Coronary artery (tissue), 2 donors: ENCODE measurements around the gene SOS2.

Experiments used
- DNase-seq: peaks from one replicate; pipeline ENCODE4 v3.0.0-alpha.2; 2017; ENCODE audit warnings: low spot score
- H3K27ac ChIP-seq, 2 donors: fragments of 200-600 bp; sonication (generic); one replicate each; pipeline ENCODE4 v1.5.1; 2016 to 2019
- H3K4me3 ChIP-seq: fragments of 200-600 bp; sonication (generic); 2 replicates; pipeline ENCODE4 v1.5.1; 2016; ENCODE audit warnings: mild to moderate bottlenecking, moderate library complexity
- CTCF ChIP-seq: fragments of 200-600 bp; sonication (generic); IDR thresholded peaks from one replicate; pipeline ENCODE4 v1.5.1; 2019; ENCODE audit warnings: antibody characterized with exemption

The SOS2 gene

DNA sequence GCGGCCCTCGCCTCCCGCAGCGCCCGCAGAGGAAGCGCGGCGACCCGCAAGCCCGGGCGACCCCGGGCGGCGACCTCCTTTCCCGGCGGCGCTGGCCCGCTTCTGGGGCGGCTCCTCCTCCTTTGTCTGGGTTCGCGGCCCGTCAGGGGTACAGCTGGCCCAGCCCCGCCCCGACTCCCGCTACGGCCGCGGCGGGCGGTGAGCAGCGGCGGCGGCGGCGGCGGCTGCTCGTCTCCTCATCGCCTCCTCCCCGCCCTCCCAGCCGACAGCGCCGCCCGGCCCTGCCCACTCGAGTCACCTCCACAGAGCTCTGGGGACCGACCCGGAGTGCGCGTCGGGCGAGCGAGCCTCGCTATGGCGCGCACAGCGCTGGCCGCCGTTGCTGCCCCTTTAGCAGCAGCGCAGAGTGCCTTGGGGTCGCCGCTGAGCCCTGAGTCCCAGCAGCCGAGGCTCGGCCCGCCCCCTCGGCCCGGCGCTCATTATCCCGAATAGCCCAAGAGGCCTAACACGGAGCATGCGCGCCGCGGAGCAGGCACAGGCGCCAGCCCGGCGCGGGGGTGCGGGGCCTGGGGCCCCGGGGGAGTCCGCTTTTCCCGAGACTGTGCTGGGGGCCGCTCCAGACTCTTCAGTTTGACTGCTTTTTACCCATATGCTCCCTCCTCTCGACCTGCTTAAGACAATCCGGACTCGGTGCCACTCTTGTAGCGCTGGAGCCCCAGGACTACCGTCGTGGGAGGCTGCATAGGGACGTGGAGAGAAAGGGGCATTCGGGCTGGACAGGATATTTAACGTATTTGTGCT is at the start of gene SOS2:
TSS of gene SOS2 (minus strand) at position 104 of the 801 bp plus-strand sequence. CDS start 295 bp downstream, outside the sequence.
- DNase-seq: peak; percentile 91
- Histone ChIP-seq H3K27ac (peak within 1 kb of the TSS; percentile 96), H3K4me3 (peak within 1 kb of the TSS; percentile 84)
- TF ChIP-seq CTCF: no peak

- H3K27ac ChIP-seq: no peak overlapping the region
- TF ChIP-seq CTCF: no peak
Observed at GRCh38 chr14:50272498-50272897, 41.1 kb upstream of the SOS2 start.

DNA sequence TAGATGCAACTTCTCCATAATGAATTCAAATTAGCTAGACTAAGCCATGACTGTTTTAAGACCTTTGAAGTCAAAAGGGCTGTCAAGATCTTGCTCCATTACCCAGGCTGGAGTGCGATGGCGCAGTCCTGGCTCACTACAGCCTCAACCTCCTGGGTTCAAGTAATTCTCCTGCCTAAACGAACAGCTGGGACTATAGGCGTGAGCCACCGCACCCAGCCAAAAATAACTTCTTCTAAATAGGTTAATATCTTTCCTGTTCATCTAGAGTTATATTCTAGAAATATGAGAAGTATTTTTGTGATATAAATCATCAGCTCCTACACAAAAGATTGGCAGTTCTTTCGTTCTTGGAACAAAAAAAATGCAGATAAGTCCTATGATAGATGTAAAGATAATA is 39.6 kb upstream of the SOS2 start:
- H3K27ac ChIP-seq: no peak overlapping the region
- no peak overlapping the region for H3K4me3 ChIP-seq
- TF ChIP-seq CTCF: no peak
- DNase-seq: no peak

More at GRCh38 chr14:50272498-50272897, 41.1 kb upstream of the SOS2 start:
- H3K4me3 ChIP-seq: no peak overlapping the region
- no peak for DNase-seq

GRCh38 chr14:50265029-50265428 is 33.7 kb upstream of the SOS2 start:
- H3K27ac ChIP-seq: no peak overlapping the region
- TF ChIP-seq CTCF: no peak
- DNase-seq: no peak
- H3K4me3 ChIP-seq: no peak overlapping the region

GRCh38 chr14:50263321-50263720 is 31.9 kb upstream of the SOS2 start:
- TF ChIP-seq CTCF: no peak
- Histone ChIP-seq H3K27ac (no peak overlapping the region), H3K4me3 (no peak overlapping the region)
- DNase-seq: no peak

DNA sequence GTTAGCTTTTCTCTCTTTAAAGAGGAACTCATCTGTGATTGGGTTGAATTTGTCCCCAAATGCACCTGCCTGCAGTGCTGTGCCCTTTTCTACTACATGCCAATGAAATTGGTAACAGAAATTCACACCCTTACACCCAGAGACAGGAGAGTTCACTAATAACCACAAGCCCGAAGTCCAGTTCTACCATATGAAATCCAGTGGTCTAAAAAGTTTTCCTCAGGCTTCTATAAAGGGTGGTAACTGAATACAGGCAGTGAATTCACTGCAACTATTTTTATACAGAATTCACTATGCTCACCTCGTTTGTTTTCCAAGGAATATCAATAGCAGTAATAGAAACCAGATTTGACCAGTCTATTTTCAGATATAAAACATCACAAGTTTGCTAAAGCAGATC is 31.5 kb upstream of the SOS2 start:
- H3K4me3 ChIP-seq: no peak overlapping the region
- H3K27ac ChIP-seq: no peak overlapping the region

More for the DNA sequence above, 31.5 kb upstream of the SOS2 start:
- no peak for TF ChIP-seq CTCF
- no peak for DNase-seq
